AG09319 (cell line): ENCODE results near the gene COL6A3.

ENCODE experiments used
- DNase-seq: peaks from one replicate; pipeline ENCODE4 v3.0.0-alpha.2; 2010; ENCODE audit warnings: low read depth; ENCODE audit errors: extremely low read depth
- CTCF ChIP-seq: IDR thresholded peaks from 2 replicates; pipeline ENCODE4 v1.5.1; 2011; ENCODE audit warnings: low read depth, mild to moderate bottlenecking, inconsistent platforms, low read length, moderate library complexity

The COL6A3 gene

GRCh38 chr2:237432484-237433092, 18.6 kb upstream of the COL6A3 start:
- DNase-seq = no peak
- peak; percentile 32 for TF ChIP-seq CTCF

GRCh38 chr2:237431837-237432236, 17.9 kb upstream of the COL6A3 start:
- no peak for TF ChIP-seq CTCF
- no peak for DNase-seq

- TF ChIP-seq CTCF = no peak
- no peak for DNase-seq
These were observed 17.4 kb upstream of the COL6A3 start for GRCh38 chr2:237431372-237431771.

GRCh38 chr2:237430861-237431260, 16.9 kb upstream of the COL6A3 start:
- TF ChIP-seq CTCF = no peak
- DNase-seq = no peak

- TF ChIP-seq CTCF = no peak
- no peak for DNase-seq
These were observed 15.8 kb upstream of the COL6A3 start for GRCh38 chr2:237429753-237430152.

GRCh38 chr2:237427769-237428506, 14.0 kb upstream of the COL6A3 start:
- no peak for TF ChIP-seq CTCF
- no peak for DNase-seq

GRCh38 chr2:237426517-237426916, 12.6 kb upstream of the COL6A3 start:
- no peak for DNase-seq
- TF ChIP-seq CTCF = no peak
